Loucy (cell line): ENCODE measurements around the gene SPIN1.
"Not testable (repeated sequence)": the region's sequence is repeated elsewhere in the genome, so short reads cannot be mapped to it uniquely, and the experiment has no call there.

Experiments used
- H2AFZ ChIP-seq: fragments of 200-600 bp; sonication (generic); 2 replicates; pipeline ENCODE4 v1.6.0; 2016; ENCODE audit warnings: antibody characterized with exemption, mild to moderate bottlenecking, low read length, moderate library complexity
- H3F3A ChIP-seq: fragments of 200-600 bp; 2 replicates; pipeline ENCODE4 v1.6.0; 2016; ENCODE audit warnings: antibody characterized with exemption, low read depth, mild to moderate bottlenecking
- H3K27me3 ChIP-seq: fragments of 200-600 bp; sonication (generic); 2 replicates; pipeline ENCODE4 v1.6.1; 2014; ENCODE audit warnings: low read length, mild to moderate bottlenecking; ENCODE audit not compliant: insufficient read depth, poor library complexity, severe bottlenecking
- H3K36me3 ChIP-seq: fragments of 200-600 bp; sonication (generic); 2 replicates; pipeline ENCODE4 v1.6.1; 2016; ENCODE audit warnings: low read length; ENCODE audit not compliant: insufficient read depth
- H3K4me1 ChIP-seq: fragments of 200-600 bp; sonication (generic); 2 replicates; pipeline ENCODE4 v1.5.1; 2014; ENCODE audit warnings: low read length, mild to moderate bottlenecking; ENCODE audit not compliant: insufficient read depth, poor library complexity, severe bottlenecking
- H3K4me2 ChIP-seq: fragments of 200-600 bp; sonication (generic); 2 replicates; pipeline ENCODE4 v1.6.0; 2014; ENCODE audit warnings: antibody characterized with exemption, low read length, low read depth, mild to moderate bottlenecking; ENCODE audit not compliant: poor library complexity, severe bottlenecking
- H3K4me3 ChIP-seq: fragments of 200-600 bp; sonication (generic); 2 replicates; pipeline ENCODE4 v1.5.1; 2014; ENCODE audit warnings: low read length, mild to moderate bottlenecking, mixed read lengths; ENCODE audit not compliant: poor library complexity, severe bottlenecking
- H3K79me2 ChIP-seq: fragments of 200-600 bp; sonication (generic); 2 replicates; pipeline ENCODE4 v1.6.1; 2014; ENCODE audit warnings: low read length; ENCODE audit not compliant: insufficient read depth
- H3K9ac ChIP-seq: fragments of 200-600 bp; sonication (generic); 2 replicates; pipeline ENCODE4 v1.6.0; 2014; ENCODE audit warnings: mild to moderate bottlenecking, low read depth, low read length, moderate library complexity; ENCODE audit not compliant: poor library complexity, severe bottlenecking
- H3K9me2 ChIP-seq: fragments of 200-600 bp; sonication (generic); replicated peaks from 2 replicates; pipeline ENCODE4 v1.6.1; 2016; ENCODE audit warnings: low read depth, low read length, mixed read lengths
- H3K9me3 ChIP-seq: fragments of 200-600 bp; sonication (generic); 2 replicates; pipeline ENCODE4 v1.6.1; 2014; ENCODE audit warnings: mild to moderate bottlenecking, antibody characterized with exemption, low read length, low read depth; ENCODE audit not compliant: insufficient read depth
- H4K20me1 ChIP-seq: fragments of 200-600 bp; sonication (generic); 2 replicates; pipeline ENCODE4 v1.6.0; 2014; ENCODE audit warnings: antibody characterized with exemption, low read length, mild to moderate bottlenecking; ENCODE audit not compliant: insufficient read depth, poor library complexity, severe bottlenecking
- CTCF ChIP-seq: fragments of 200-600 bp; sonication (generic); conservative IDR thresholded peaks from 2 replicates; pipeline ENCODE4 v1.5.1; 2014; ENCODE audit warnings: mild to moderate bottlenecking, antibody characterized with exemption, low read length
- EZH2phosphoT487 ChIP-seq: fragments of 200-600 bp; IDR thresholded peaks from 2 replicates; pipeline ENCODE4 v1.6.1; 2018; ENCODE audit warnings: antibody characterized with exemption, mild to moderate bottlenecking, moderate library complexity, borderline replicate concordance

The SPIN1 gene

GRCh38 chr9:88344013-88344412 lies 44.2 kb upstream of the SPIN1 start:
- no peaks in the 10 kb centered on the region for H3K9me2 ChIP-seq
- H3K79me2 ChIP-seq = no peaks in the 10 kb centered on the region
- H3K9ac ChIP-seq = no peak overlapping the region
- H3K4me1 ChIP-seq = peaks cover 27% of the 10 kb centered on the region
- peaks cover 1% of the 10 kb centered on the region; the same call in 1 of the 2 replicates for H3F3A ChIP-seq
- H2AFZ ChIP-seq = no peak overlapping the region
- no peak overlapping the region for H3K4me3 ChIP-seq
- TF ChIP-seq CTCF (no peak), EZH2phosphoT487 (no peak)
- no peaks in the 10 kb centered on the region for H3K27me3 ChIP-seq
- H3K36me3 ChIP-seq = no peaks in the 10 kb centered on the region
- no peak overlapping the region for H3K4me2 ChIP-seq
- no peaks in the 10 kb centered on the region for H3K9me3 ChIP-seq
- H4K20me1 ChIP-seq = no peaks in the 10 kb centered on the region

- H3K4me1 ChIP-seq, H3K9ac ChIP-seq, H4K20me1 ChIP-seq, H3K4me2 ChIP-seq, H3K27me3 ChIP-seq, H3K4me3 ChIP-seq, H3K9me2 ChIP-seq, H3K79me2 ChIP-seq, H3K36me3 ChIP-seq, H3F3A ChIP-seq, H3K9me3 ChIP-seq: not testable (repeated sequence)
- peak overlapping the region; percentile 32; the same call in 1 of the 2 replicates for H2AFZ ChIP-seq
These were observed 37.9 kb upstream of the SPIN1 start for GRCh38 chr9:88350354-88350753.

- no peaks in the 10 kb centered on the region for H4K20me1 ChIP-seq
- no peaks in the 10 kb centered on the region for H3K27me3 ChIP-seq
- H3K4me2 ChIP-seq = no peak overlapping the region
- H2AFZ ChIP-seq = no peak overlapping the region
- no peaks in the 10 kb centered on the region for H3F3A ChIP-seq
- H3K9ac ChIP-seq = no peak overlapping the region
- H3K9me2 ChIP-seq = no peaks in the 10 kb centered on the region
- no peaks in the 10 kb centered on the region for H3K36me3 ChIP-seq
- H3K79me2 ChIP-seq = no peaks in the 10 kb centered on the region
- no peaks in the 10 kb centered on the region for H3K4me1 ChIP-seq
- no peak for TF ChIP-seq EZH2phosphoT487
- TF ChIP-seq CTCF = no peak
- peaks cover 3% of the 10 kb centered on the region; the same call in 1 of the 2 replicates for H3K9me3 ChIP-seq
- no peak overlapping the region for H3K4me3 ChIP-seq
These were observed 33.1 kb upstream of the SPIN1 start for GRCh38 chr9:88355166-88355565.

GRCh38 chr9:88357250-88357649 lies 31.0 kb upstream of the SPIN1 start:
- H3K9me2 ChIP-seq, H2AFZ ChIP-seq, H3K27me3 ChIP-seq, H3K9me3 ChIP-seq, H3K36me3 ChIP-seq, H3K4me3 ChIP-seq, H3K4me2 ChIP-seq, H3K9ac ChIP-seq, H3F3A ChIP-seq, H3K79me2 ChIP-seq, H3K4me1 ChIP-seq, H4K20me1 ChIP-seq: not testable (repeated sequence)
